SKM-1 (cell line): ENCODE data around the gene BCAS4.

Source experiments
- DNase-seq: peaks from one replicate; lab custom pipeline; 2025; ENCODE audit not compliant: unreplicated experiment; lab: John Stamatoyannopoulos, UW

The BCAS4 gene

GRCh38 chr20:50904067-50904570, 109.3 kb downstream of the BCAS4 start:
- no peak for DNase-seq

- no peak for DNase-seq
Observed at GRCh38 chr20:50909413-50909812, 114.6 kb downstream of the BCAS4 start.

GRCh38 chr20:50911030-50911429, 116.2 kb downstream of the BCAS4 start:
- no peak for DNase-seq

- no peak for DNase-seq
Observed at GRCh38 chr20:50911716-50912115, 116.9 kb downstream of the BCAS4 start.

GRCh38 chr20:50913690-50914375, 119.0 kb downstream of the BCAS4 start:
- DNase-seq: no peak

GRCh38 chr20:50915424-50915823, 120.6 kb downstream of the BCAS4 start:
- DNase-seq: no peak

GRCh38 chr20:50916257-50916656, 121.4 kb downstream of the BCAS4 start:
- DNase-seq: no peak

- DNase-seq: no peak
Observed at GRCh38 chr20:50916934-50917333, 122.1 kb downstream of the BCAS4 start.

GRCh38 chr20:50918403-50918802, 123.5 kb downstream of the BCAS4 start:
- DNase-seq: no peak

- DNase-seq: no peak
Observed at GRCh38 chr20:50919567-50919966, 124.7 kb downstream of the BCAS4 start.

- no peak for DNase-seq
Observed at GRCh38 chr20:50920997-50921396, 126.1 kb downstream of the BCAS4 start.

GRCh38 chr20:50921803-50922501, 127.1 kb downstream of the BCAS4 start:
- DNase-seq: no peak

- no peak for DNase-seq
Observed at GRCh38 chr20:50924261-50924920, 129.5 kb downstream of the BCAS4 start.

GRCh38 chr20:50926530-50926929, 131.7 kb downstream of the BCAS4 start:
- no peak for DNase-seq
